ENCODE results near the gene LRRC37A. TPM values are rescaled to one million over a fixed set of nuclear protein-coding genes. Genes with fewer than 3 reads are reported as not detected.
A peak's percentile ranks its signal among the peaks of the same experiment; 100 is the strongest.
"Not testable (repeated sequence)": the region's sequence is repeated elsewhere in the genome, so short reads cannot be mapped to it uniquely, and the experiment has no call there.

Gene LRRC37A
- polyA plus RNA-seq, 3 donors: 5.1 to 8.7 (median 6.3) TPM

GRCh38 chr17:46282635-46283034, 12.3 kb upstream of the LRRC37A start:
- DNase-seq (ENCODE audit: extremely low read depth in 1 of 11, low read depth in 9 of 11, low spot score in 4 of 11): not testable (repeated sequence)

- DNase-seq (ENCODE audit: extremely low read depth in 1 of 11, low read depth in 9 of 11, low spot score in 4 of 11): not testable (repeated sequence)
Measured at GRCh38 chr17:46284467-46284866, 10.5 kb upstream of the LRRC37A start.

- DNase-seq (ENCODE audit: extremely low read depth in 1 of 11, low read depth in 9 of 11, low spot score in 4 of 11): not testable (repeated sequence)
Measured at GRCh38 chr17:46285500-46285899, 9.4 kb upstream of the LRRC37A start.

- DNase-seq (ENCODE audit: extremely low read depth in 1 of 11, low read depth in 9 of 11, low spot score in 4 of 11): peak in 8 of 11 donors; percentile 35 to 72 (median 57)
Measured at GRCh38 chr17:46286764-46287221, 8.1 kb upstream of the LRRC37A start.

- DNase-seq (ENCODE audit: extremely low read depth in 1 of 11, low read depth in 9 of 11, low spot score in 4 of 11): not testable (repeated sequence)
Measured at GRCh38 chr17:46287587-46287986, 7.3 kb upstream of the LRRC37A start.

GRCh38 chr17:46290906-46291546, 3.9 kb upstream of the LRRC37A start:
- not testable (repeated sequence) for DNase-seq (ENCODE audit: extremely low read depth in 1 of 11, low read depth in 9 of 11, low spot score in 4 of 11)

- not testable (repeated sequence) for DNase-seq (ENCODE audit: extremely low read depth in 1 of 11, low read depth in 9 of 11, low spot score in 4 of 11)
Measured at GRCh38 chr17:46291618-46292017, 3.3 kb upstream of the LRRC37A start.

GRCh38 chr17:46341220-46341619, 46.3 kb downstream of the LRRC37A start:
- DNase-seq (ENCODE audit: extremely low read depth in 1 of 11, low read depth in 9 of 11, low spot score in 4 of 11): not testable (repeated sequence)

- not testable (repeated sequence) for DNase-seq (ENCODE audit: extremely low read depth in 1 of 11, low read depth in 9 of 11, low spot score in 4 of 11)
Measured at GRCh38 chr17:46342131-46342530, 47.2 kb downstream of the LRRC37A start.

- not testable (repeated sequence) for DNase-seq (ENCODE audit: extremely low read depth in 1 of 11, low read depth in 9 of 11, low spot score in 4 of 11)
Measured at GRCh38 chr17:46348345-46348744, 53.4 kb downstream of the LRRC37A start.

- not testable (repeated sequence) for DNase-seq (ENCODE audit: extremely low read depth in 1 of 11, low read depth in 9 of 11, low spot score in 4 of 11)
Measured at GRCh38 chr17:46349060-46349459, 54.1 kb downstream of the LRRC37A start.

- not testable (repeated sequence) for DNase-seq (ENCODE audit: extremely low read depth in 1 of 11, low read depth in 9 of 11, low spot score in 4 of 11)
Measured at GRCh38 chr17:46353856-46354255, 58.9 kb downstream of the LRRC37A start.

- not testable (repeated sequence) for DNase-seq (ENCODE audit: extremely low read depth in 1 of 11, low read depth in 9 of 11, low spot score in 4 of 11)
Measured at GRCh38 chr17:46361145-46361735, 66.3 kb downstream of the LRRC37A start.

- DNase-seq (ENCODE audit: extremely low read depth in 1 of 11, low read depth in 9 of 11, low spot score in 4 of 11): not testable (repeated sequence)
Measured at GRCh38 chr17:46361755-46362154, 66.8 kb downstream of the LRRC37A start, which contains the start of gene ARL17B. Gene ARL17B, minus strand, starts transcription at chr17:46361766. Its CDS starts 3,369 bp downstream, at chr17:46358397.

GRCh38 chr17:46367520-46367919, 72.6 kb downstream of the LRRC37A start:
- not testable (repeated sequence) for DNase-seq (ENCODE audit: extremely low read depth in 1 of 11, low read depth in 9 of 11, low spot score in 4 of 11)

- not testable (repeated sequence) for DNase-seq (ENCODE audit: extremely low read depth in 1 of 11, low read depth in 9 of 11, low spot score in 4 of 11)
Measured at GRCh38 chr17:46372236-46373229, 77.6 kb downstream of the LRRC37A start.

- not testable (repeated sequence) for DNase-seq (ENCODE audit: extremely low read depth in 1 of 11, low read depth in 9 of 11, low spot score in 4 of 11)
Measured at GRCh38 chr17:46373418-46373817, 78.5 kb downstream of the LRRC37A start.

- DNase-seq (ENCODE audit: extremely low read depth in 1 of 11, low read depth in 9 of 11, low spot score in 4 of 11): not testable (repeated sequence)
Measured at GRCh38 chr17:46383118-46383517, 88.2 kb downstream of the LRRC37A start.

- not testable (repeated sequence) for DNase-seq (ENCODE audit: extremely low read depth in 1 of 11, low read depth in 9 of 11, low spot score in 4 of 11)
Measured at GRCh38 chr17:46385491-46385890, 90.6 kb downstream of the LRRC37A start.
